Esophagus muscularis mucosa (tissue), 4 donors: ENCODE data around the gene ERI3.

Source experiments
- CTCF ChIP-seq, 3 experiments: fragments of 200-600 bp in 2 of 3; fragments of 450-650 bp in 1 of 3; sonication (generic) in 2 of 3; IDR thresholded peaks; one replicate each; pipeline ENCODE4 v1.5.1; 2017 to 2019; ENCODE audit warnings: antibody characterized with exemption in 3 of 3, mild to moderate bottlenecking in 2 of 3, moderate library complexity in 1 of 3
- EP300 ChIP-seq: sonication (generic); formaldehyde crosslinking; IDR thresholded peaks from one replicate; pipeline ENCODE4 v1.6.1; 2017; ENCODE audit warnings: antibody characterized with exemption
- POLR2A ChIP-seq: fragments of 450-650 bp; IDR thresholded peaks from one replicate; pipeline ENCODE4 v1.6.1; 2017; ENCODE audit warnings: antibody characterized with exemption, moderate library complexity, mild to moderate bottlenecking, low read depth

GRCh38 chr1:44302541-44302940 is 52.5 kb downstream of the ERI3 start:
- TF ChIP-seq CTCF (IDR thresholded peaks at IDR 0.05), result no peak
- TF ChIP-seq EP300, result no peak
- TF ChIP-seq POLR2A, result no peak
